ENCODE data around the gene SEZ6L2. TPM values are rescaled to one million over a fixed set of nuclear protein-coding genes. Genes with fewer than 3 reads are reported as not detected.

SEZ6L2 gene
- total RNA-seq, 3 donors from 2014 or later: 0.16 to 7.2 (median 5.0) TPM

GRCh38 chr16:29863669-29863984, 35.7 kb downstream of the SEZ6L2 start:
- H3K27me3 ChIP-seq: no peaks in the 10 kb centered on the region
- intact Hi-C loops (cut with DNase I; ENCODE audit: low total_unique reads): loop anchor here (10.0 kb wide), 2 partner anchors 59 to 151 kb away; partner anchors contain the start of genes DOC2A and MAZ
- peak overlapping the region in 1 of 2 donors; percentile 92 for H3K27ac ChIP-seq
- peak overlapping the region in 2 of 3 donors; percentile 68 to 95 for H3K4me3 ChIP-seq
- TF ChIP-seq POLR2A (IDR thresholded peaks at IDR 0.05): no peak
- peak in 1 of 3 donors; percentile 30 for TF ChIP-seq CTCF (IDR thresholded peaks at IDR 0.05)
- no peak for TF ChIP-seq POLR2AphosphoS5 (IDR thresholded peaks at IDR 0.05)
- H3K36me3 ChIP-seq: no peaks in the 10 kb centered on the region
- H3K4me1 ChIP-seq: peaks cover 3 to 10% of the 10 kb centered on the region in 2 donors
- DNase-seq (ENCODE audit: low spot score in 2 of 2): no peak
- no peaks in the 10 kb centered on the region for H3K9me3 ChIP-seq

GRCh38 chr16:29862884-29863668, 36.3 kb downstream of the SEZ6L2 start, which contains the start of gene CDIPT:
TSS of gene CDIPT (minus strand) at chr16:29863226. CDS start at chr16:29862857, 369 bp downstream.
- Histone ChIP-seq H3K9me3 (no peaks in the 10 kb centered on the region), H3K4me1 (peaks cover 3 to 10% of the 10 kb centered on the region in 2 donors), H3K27me3 (no peaks in the 10 kb centered on the region), H3K27ac (peak within 1 kb of the TSS; percentile 90 to 92), H3K4me3 (peak within 1 kb of the TSS; percentile 68 to 97 (median 95)), H3K36me3 (no peaks in the 10 kb centered on the region)
- intact Hi-C loops (cut with DNase I; ENCODE audit: low total_unique reads): loop anchor here (10.0 kb wide), 2 partner anchors 58 to 152 kb away; partner anchors contain the start of genes DOC2A and MAZ
- TF ChIP-seq CTCF (IDR thresholded peaks at IDR 0.05) (peak; percentile 79 to 83 (median 81)), POLR2A (IDR thresholded peaks at IDR 0.05) (no peak), POLR2AphosphoS5 (IDR thresholded peaks at IDR 0.05) (peak; percentile 73 to 91 (median 78))
- DNase-seq (ENCODE audit: low spot score in 2 of 2): peak; percentile 87 to 89

GRCh38 chr16:29862383-29862883, 36.9 kb downstream of the SEZ6L2 start:
- no peak for TF ChIP-seq POLR2A (IDR thresholded peaks at IDR 0.05)
- no peak for TF ChIP-seq CTCF (IDR thresholded peaks at IDR 0.05)
- H3K9me3 ChIP-seq: no peaks in the 10 kb centered on the region
- H3K4me3 ChIP-seq: peak overlapping the region; percentile 68 to 97 (median 95)
- H3K36me3 ChIP-seq: no peaks in the 10 kb centered on the region
- H3K27me3 ChIP-seq: no peaks in the 10 kb centered on the region
- intact Hi-C loops (cut with DNase I; ENCODE audit: low total_unique reads): loop anchor here (10.0 kb wide), 2 partner anchors 58 to 152 kb away; partner anchors contain the start of genes DOC2A and MAZ
- H3K4me1 ChIP-seq: peaks cover 3 to 10% of the 10 kb centered on the region in 2 donors
- no peak for DNase-seq (ENCODE audit: low spot score in 2 of 2)
- H3K27ac ChIP-seq: peak overlapping the region; percentile 90 to 92

GRCh38 chr16:29860218-29860617, 39.1 kb downstream of the SEZ6L2 start:
- Histone ChIP-seq H3K9me3 (no peaks in the 10 kb centered on the region), H3K27me3 (no peaks in the 10 kb centered on the region), H3K36me3 (no peaks in the 10 kb centered on the region), H3K4me3 (no peak overlapping the region), H3K27ac (peak overlapping the region; percentile 13 to 20), H3K4me1 (peaks cover 3 to 10% of the 10 kb centered on the region in 2 donors)
- intact Hi-C loops (cut with DNase I; ENCODE audit: low total_unique reads): loop anchor here (10.0 kb wide), 2 partner anchors 55 to 155 kb away; partner anchors contain the start of genes DOC2A and MAZ
- TF ChIP-seq CTCF (IDR thresholded peaks at IDR 0.05) (no peak), POLR2AphosphoS5 (IDR thresholded peaks at IDR 0.05) (no peak)
- no peak for DNase-seq (ENCODE audit: low spot score in 2 of 2)

GRCh38 chr16:29858974-29859373, 40.4 kb downstream of the SEZ6L2 start:
- Histone ChIP-seq H3K4me1 (peaks cover 3 to 10% of the 10 kb centered on the region in 2 donors), H3K4me3 (no peak overlapping the region), H3K36me3 (no peaks in the 10 kb centered on the region), H3K27me3 (no peaks in the 10 kb centered on the region), H3K27ac (peak overlapping the region in 1 of 2 donors; percentile 39), H3K9me3 (no peaks in the 10 kb centered on the region)
- TF ChIP-seq CTCF (IDR thresholded peaks at IDR 0.05): no peak
- no peak for TF ChIP-seq POLR2A (IDR thresholded peaks at IDR 0.05)
- no peak for TF ChIP-seq POLR2AphosphoS5 (IDR thresholded peaks at IDR 0.05)
- intact Hi-C loops (cut with DNase I; ENCODE audit: low total_unique reads): no loop called here
- DNase-seq (ENCODE audit: low spot score in 2 of 2): no peak

Data from breast epithelium (tissue), 4 donors.